COLO829 (cell line): Measurements from ENCODE around the gene RITA1.
"Not testable (repeated sequence)": the region's sequence is repeated elsewhere in the genome, so short reads cannot be mapped to it uniquely, and the experiment has no call there.

ENCODE experiments used
- DNase-seq: peaks from one replicate; pipeline ENCODE4 v3.0.0; 2012; ENCODE audit warnings: low spot score

Gene RITA1, protein sequence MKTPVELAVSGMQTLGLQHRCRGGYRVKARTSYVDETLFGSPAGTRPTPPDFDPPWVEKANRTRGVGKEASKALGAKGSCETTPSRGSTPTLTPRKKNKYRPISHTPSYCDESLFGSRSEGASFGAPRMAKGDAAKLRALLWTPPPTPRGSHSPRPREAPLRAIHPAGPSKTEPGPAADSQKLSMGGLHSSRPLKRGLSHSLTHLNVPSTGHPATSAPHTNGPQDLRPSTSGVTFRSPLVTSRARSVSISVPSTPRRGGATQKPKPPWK

GRCh38 chr12:113185180-113186032 lies at the start of gene RITA1, which contains the start of gene DDX54:
RITA1 (plus strand) TSS chr12:113185721; CDS start chr12:113186747, 1,026 bp downstream.
DDX54 (minus strand) TSS chr12:113185478; CDS start chr12:113185451, 27 bp downstream.
- DNase-seq = peak; percentile 44

DNA sequence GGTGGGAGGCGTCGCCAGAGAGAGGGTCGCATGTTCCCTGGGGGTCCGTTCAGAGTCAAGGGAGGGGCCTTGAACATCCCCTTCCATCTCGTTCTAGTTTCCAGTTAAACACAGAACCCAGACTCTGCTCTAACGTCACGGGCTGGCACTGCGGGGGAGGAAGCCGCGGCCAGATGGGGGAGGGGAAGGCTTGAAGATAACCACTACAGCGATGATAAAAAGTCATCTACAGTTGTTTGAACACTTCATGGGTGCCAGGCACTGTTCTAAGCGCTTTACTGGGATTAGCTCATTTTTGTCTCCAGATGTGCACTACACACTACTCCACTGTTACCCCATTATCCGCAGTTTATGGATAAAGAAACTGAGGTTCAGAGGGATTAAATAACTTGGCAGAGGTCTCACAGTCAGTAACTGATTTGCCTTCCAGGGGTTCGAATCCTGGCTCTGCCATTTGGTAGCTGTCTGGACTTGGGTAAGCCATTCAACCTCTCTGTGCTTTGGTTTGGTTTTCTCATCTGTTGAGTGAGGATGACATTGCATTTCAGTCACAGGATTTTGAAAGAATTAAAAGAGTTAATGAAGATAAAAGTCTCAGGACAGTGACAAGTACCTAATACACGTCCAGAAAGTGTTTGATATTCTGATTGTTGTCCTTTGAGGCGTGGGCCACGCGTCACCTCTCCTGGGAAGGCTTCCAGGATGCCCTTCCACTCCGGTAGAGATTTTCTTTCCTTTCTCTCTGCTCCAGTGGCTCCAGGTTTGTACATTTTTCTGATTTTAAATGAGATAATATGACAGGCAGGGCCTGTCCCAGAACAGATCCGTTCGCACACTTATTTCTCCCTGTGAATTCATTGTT lies 49.2 kb upstream of the RITA1 start:
- peak; percentile 45 for DNase-seq

DNA sequence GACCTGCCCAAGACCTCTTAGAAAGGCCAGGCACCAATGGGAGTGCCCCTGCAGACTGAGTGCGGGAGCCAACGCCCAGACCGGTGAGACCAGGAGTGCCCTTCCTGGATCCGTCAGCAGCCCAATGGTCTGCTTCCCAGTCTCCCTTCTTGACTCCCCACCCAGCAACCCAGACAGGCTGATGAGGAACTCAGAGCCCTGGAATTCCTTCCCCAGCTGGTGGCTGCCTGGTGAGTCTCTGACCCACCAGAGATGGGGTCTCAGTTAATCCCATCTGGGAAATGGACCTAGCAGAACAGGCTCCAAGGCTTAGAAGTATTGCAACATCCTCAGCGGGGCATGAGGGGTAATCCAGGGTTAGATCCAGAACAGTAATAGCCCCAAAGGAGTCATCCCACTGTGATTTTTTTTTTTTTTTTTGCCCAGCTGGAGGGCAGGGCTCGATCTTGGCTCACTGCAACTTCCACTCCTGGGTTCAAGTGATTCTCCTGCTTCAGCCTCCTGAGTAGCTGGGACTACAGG lies 48.5 kb upstream of the RITA1 start:
- no peak for DNase-seq

GRCh38 chr12:113137861-113138783 lies 47.4 kb upstream of the RITA1 start:
- no peak for DNase-seq

- DNase-seq = no peak
These were observed 46.7 kb upstream of the RITA1 start for GRCh38 chr12:113138826-113139225.

- no peak for DNase-seq
These were observed 44.8 kb upstream of the RITA1 start for GRCh38 chr12:113140706-113141105.

- DNase-seq = not testable (repeated sequence)
These were observed 43.8 kb upstream of the RITA1 start for GRCh38 chr12:113141716-113142115.

DNA sequence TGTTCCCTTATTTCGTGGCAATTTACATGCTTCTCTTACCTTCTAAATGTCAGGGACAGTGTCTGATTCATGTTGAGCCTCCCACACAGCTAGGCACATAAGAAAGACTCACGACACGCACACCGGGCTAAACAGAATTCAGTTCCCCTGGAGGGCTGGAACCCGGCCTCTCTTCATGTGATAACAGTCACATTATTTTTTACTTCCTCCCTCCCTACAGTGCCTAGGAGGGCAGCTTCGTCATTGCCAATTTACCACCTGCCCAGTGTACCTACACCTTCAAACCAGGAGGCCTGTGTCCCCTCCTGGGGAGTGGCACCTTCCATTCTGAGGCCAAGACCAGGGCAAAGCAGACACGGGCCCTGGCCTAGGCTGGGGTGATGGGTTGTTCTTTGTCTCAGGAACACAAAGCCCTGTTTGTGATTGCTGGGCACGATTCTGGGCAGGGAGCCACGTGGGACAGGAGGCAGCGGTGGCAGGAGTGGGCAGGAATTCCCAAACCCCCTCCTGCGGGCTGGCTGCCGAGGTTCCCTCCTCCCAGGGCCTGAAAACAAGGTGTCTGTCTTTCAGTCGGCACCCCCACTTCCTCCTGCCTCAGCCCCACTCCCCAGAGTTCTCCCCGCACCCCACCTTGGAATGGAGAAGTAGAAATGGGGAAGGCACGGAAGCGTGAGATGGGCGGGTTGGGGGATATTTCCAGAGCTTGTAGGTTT lies 43.2 kb upstream of the RITA1 start:
- peak; percentile 90 for DNase-seq

- DNase-seq = no peak
These were observed 42.6 kb upstream of the RITA1 start for GRCh38 chr12:113142886-113143332.

DNA sequence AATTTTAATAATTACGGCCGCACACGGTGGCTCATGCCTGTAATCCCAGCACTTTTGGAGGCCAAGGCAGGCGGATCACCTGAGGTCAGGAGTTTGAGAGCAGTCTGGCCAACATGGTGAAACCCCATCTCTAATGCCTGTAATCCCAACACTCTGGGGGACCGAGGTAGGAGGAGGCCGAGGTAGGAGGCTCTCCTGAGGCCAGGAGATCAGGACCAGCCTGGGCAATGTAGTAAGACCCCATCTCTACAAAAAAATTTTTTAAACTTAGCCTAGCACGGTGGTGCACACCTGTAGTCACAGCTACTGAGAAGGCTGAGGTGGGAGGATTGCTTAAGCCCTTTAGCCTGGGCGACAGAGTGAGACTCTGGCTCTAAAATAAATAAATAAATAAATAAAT lies 41.6 kb upstream of the RITA1 start:
- no peak for DNase-seq

GRCh38 chr12:113144806-113145205 lies 40.7 kb upstream of the RITA1 start:
- no peak for DNase-seq

DNA sequence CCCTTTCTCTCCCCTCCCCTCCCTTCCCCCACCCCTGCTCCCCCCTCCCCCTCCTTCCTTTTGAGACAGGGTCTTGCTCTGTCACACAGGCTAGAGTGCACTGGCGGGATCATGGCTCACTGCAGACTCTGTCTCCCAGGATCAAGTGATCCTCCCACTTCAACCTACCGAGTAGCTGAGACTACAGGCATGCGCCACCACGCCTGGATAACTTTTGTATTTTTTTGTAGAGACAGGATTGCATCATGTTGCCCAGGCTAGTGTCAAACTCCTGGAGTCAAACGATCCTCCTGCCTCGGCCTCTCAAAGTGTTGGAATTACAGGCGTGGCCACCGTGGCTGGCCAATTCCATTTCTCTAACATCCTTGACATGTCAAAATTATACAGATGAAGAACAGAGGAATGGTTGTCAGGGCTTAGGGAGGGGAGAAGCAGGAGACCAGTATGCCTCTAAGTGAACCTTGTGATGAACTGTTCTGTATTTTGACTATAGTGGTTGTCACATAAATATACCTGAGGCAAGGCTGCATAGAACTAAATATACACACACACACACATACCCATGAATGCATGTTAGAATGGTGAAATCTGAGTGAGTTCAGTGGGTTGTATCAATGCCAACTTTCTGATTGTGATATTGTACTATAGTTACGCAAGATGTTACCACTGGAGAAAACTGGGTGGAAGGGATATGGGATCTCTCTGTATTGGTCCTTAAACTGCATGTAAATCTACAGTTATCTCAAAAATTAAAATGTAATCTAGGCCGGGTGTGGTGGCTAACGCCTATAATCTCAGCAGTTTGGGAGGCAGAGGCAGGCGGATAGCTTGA lies 39.6 kb upstream of the RITA1 start:
- no peak for DNase-seq

DNA sequence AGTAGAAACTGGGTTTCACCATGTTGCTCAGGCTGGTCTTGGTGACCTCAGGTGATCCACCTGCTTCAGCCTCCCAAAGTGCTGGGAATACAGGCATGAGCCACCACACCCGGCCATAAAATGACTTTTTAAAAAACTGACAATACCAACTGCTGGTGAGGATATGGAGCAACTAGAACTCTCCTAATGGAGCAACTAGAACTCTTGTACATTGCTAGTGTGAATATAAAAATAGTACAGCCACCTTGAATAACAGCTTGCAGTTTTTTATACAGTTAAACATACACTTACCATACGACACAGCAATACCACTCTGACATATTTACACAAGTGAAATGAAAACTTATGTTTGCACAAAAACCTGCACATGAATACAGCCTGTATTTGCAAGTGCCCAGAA lies 38.5 kb upstream of the RITA1 start:
- no peak for DNase-seq

- peak; percentile 87 for DNase-seq
These were observed 36.0 kb upstream of the RITA1 start, which contains the start of gene CFAP73 for GRCh38 chr12:113149361-113150150. CFAP73 (plus strand) TSS chr12:113149724; CDS start chr12:113149858, 134 bp downstream.

DNA sequence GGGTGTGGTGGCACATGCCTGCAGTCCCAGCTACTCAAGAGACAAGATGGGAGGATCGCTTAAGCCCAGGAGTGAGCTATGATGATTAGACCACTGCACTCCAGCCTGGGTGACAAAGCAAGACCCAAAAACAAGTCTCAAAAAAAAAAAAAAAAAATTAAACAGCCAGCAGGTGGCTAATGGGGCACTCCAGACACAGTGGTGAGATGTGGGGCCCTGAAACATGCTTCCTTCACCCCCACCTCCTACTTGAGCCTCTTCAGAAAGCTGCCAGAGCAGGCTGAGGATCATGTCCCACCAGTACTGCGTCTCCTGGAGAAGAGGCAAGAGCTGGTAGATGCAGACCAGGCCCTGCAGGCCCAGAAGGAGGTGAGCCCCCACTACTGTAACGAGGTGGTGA lies 33.9 kb upstream of the RITA1 start:
- no peak for DNase-seq

DNA sequence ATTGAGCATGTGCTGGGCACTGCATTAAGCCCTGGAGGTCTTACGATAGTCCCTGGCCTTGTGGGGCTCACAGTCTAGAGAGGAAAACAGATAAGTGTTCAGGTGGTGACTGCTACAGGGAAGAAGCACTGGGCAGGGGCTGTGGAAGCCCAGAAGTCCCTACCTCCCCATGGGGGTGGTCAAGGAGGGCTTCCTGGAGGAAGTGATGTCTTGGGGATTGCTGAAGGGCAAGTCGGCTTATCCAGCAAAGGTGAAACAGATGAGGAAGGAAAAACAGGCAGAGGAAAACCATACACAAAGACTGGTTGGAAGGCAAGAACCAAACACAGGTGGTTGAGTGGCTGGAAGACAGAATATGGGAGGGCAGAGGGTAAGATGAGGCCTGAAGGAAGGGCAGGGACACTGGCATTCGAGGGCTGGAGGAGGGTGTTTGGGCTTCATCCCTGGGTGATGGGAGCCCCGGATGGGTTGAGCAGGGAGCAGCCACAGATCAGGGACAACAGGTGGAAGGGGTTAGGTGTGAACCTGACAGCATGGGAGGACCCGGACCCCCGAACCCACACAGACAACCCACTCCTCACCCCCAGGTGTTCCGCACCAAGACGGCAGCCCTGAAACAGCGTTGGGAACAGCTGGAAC lies 33.2 kb upstream of the RITA1 start:
- DNase-seq = no peak
